Measurements from ENCODE around the gene FBXO5.
A peak's percentile ranks its signal among the peaks of the same experiment; 100 is the strongest.
"Not testable (repeated sequence)": the region's sequence is repeated elsewhere in the genome, so short reads cannot be mapped to it uniquely, and the experiment has no call there.

The FBXO5 gene

DNA sequence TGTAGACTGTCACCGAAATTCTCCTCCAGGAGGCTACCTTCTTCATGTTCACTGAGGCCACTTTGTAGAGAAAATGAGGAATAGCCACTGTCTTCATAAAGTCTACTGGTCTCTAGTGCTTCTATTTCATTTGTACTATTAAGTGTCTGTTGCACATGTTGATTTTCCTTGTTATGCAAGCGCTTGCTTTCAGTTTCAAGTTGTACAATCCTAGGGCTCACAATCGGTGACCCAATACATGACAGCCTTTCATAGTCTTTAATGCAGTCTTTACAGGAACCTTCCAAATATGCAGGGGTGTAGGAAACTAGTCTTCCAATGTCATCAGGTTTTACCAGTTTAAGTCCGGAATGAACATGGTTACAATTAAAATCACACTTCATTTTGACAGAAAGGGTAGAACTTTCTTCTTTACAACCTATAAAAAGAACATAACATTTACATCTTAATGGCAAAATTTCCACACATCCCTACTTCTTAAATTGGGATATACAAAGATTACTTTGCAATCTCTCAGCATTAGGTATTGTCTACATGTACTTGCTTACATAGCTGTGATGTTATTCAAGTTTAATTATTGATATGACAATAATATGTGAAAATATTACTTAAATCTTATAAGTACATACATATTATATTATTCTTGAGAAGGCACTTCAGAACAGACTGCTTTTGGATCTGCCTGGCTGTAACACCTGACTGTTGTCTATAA lies 7.5 kb downstream of the FBXO5 start:
- no peak for DNase-seq (ENCODE audit: low spot score)
- TF ChIP-seq, protein P1, sequence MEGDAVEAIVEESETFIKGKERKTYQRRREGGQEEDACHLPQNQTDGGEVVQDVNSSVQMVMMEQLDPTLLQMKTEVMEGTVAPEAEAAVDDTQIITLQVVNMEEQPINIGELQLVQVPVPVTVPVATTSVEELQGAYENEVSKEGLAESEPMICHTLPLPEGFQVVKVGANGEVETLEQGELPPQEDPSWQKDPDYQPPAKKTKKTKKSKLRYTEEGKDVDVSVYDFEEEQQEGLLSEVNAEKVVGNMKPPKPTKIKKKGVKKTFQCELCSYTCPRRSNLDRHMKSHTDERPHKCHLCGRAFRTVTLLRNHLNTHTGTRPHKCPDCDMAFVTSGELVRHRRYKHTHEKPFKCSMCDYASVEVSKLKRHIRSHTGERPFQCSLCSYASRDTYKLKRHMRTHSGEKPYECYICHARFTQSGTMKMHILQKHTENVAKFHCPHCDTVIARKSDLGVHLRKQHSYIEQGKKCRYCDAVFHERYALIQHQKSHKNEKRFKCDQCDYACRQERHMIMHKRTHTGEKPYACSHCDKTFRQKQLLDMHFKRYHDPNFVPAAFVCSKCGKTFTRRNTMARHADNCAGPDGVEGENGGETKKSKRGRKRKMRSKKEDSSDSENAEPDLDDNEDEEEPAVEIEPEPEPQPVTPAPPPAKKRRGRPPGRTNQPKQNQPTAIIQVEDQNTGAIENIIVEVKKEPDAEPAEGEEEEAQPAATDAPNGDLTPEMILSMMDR (IDR thresholded peaks at IDR 0.05; ENCODE audit: extremely low read depth, insufficient read depth, missing control alignments), result no peak
- in situ Hi-C loops (cut with MboI; ENCODE audit: low pct_unique_long_range_greater_than_20kb, low sequenced_read_pairs, unreplicated experiment), result no loop called here

DNA sequence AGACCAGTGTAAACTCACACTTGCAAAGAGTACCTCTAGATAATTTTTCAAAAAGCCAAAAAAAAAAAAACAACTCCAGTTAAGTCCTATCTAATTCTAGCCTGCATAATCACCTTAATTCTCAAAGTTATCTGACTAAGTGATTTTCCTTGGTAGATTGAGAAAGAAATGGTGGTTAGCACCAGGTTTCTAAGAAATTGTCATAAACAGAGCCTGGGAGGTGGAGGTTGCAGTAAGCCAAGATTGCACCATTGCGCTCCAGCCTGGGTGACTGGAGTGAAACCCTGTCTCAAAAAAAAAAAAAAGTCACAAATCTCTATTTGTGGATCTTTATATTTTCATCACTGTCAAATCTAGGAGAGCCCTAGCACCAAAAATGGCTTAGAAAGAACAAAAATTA lies 8.9 kb downstream of the FBXO5 start:
- TF ChIP-seq, protein P1 (IDR thresholded peaks at IDR 0.05; ENCODE audit: extremely low read depth, insufficient read depth, missing control alignments), result no peak
- DNase-seq (ENCODE audit: low spot score), result no peak

DNA sequence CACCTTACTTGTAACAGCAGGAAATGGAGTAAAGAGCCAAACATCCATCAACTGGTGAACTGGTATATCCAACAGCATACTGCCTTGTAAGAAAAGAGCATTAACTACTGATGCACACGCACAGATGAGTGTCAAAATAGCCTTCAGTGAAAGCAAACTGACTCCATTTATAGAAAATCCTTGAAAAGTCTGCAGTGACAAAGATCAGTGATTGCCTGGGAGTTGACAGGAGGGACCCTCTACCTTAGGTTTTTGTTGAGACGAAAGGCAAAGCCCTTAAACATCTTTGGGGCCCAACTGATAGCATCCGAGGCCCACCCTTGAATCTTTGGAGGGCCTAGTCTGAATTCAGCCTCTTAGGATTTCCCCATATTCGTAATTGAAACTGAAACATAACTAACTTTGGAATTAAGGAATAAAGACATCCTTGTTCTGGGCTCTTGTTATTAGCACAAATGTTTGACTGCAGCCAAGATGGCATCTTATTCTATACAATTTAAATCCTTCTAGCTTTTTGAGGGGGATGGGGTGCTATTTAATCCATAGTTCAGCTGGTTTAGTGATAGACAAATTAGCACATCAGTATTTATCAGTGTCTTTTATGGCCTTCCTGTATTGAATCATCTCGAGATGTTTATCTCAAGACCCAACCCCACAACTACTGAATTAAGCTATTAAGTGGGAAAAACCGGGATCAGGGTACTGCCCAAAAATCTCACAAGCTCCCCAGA lies 13.0 kb downstream of the FBXO5 start:
- in situ Hi-C loops (cut with MboI; ENCODE audit: low pct_unique_long_range_greater_than_20kb, low sequenced_read_pairs, unreplicated experiment), result no loop called here
- DNase-seq (ENCODE audit: low spot score), result no peak
- TF ChIP-seq, protein P1 (IDR thresholded peaks at IDR 0.05; ENCODE audit: extremely low read depth, insufficient read depth, missing control alignments), result no peak

More for the DNA sequence above, 8.9 kb downstream of the FBXO5 start:
- in situ Hi-C loops (cut with MboI; ENCODE audit: low pct_unique_long_range_greater_than_20kb, low sequenced_read_pairs, unreplicated experiment), result no loop called here

DNA sequence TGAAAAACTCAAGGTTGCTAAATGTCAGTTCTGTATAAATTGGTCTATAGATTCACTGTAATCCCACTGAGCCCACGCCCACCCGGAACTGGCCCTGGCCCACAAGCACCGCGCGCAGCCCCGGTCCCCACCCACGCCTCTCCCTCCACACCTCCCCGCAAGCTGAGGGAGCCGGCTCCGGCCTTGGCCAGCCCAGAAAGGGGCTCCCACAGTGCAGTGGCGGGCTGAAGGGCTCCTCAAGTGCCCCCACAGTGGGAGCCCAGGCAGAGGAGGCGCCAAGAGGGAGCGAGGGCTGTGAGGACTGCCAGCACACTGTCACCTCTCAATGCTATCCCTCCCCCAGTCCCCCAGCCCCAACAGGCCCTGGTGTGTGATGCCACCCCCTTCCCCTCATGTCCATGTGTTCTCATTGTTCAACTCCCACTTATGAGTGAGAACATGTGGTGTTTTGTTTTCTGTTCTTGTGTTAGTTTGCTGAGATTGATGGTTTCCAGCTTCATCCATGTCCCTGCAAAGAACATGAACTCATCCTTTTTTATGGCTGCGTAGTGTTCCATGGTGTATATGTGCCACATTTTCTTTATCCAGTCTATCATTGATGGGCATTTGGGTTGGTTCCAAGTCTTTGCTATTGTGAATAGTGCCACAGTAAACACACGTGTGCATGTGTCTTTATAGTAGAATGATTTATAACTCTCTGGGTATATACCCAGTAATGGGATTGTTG lies 16.5 kb downstream of the FBXO5 start:
- DNase-seq (ENCODE audit: low spot score); in situ Hi-C loops (cut with MboI; ENCODE audit: low pct_unique_long_range_greater_than_20kb, low sequenced_read_pairs, unreplicated experiment): not testable (repeated sequence)

DNA sequence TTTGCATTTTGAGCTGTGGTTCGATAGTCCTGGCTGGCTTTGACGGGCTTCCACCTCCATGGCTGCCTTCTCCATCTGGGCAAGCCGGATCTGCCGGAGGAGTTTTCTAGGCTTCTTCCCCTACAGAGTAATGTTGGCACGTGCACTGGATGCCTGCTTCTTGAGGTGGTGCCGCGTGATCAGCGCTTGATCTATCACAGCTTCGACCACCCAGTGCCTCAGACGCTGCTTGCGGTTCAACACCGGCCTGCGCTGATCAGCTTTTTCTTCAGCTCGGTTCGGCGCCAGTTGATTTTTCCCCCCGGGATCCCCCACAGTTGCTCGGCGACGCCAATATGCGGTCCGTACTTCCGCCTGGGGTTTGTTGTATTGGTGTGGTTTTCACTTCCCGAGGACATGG lies 23.5 kb downstream of the FBXO5 start:
- DNase-seq (ENCODE audit: low spot score), result no peak
- in situ Hi-C loops (cut with MboI; ENCODE audit: low pct_unique_long_range_greater_than_20kb, low sequenced_read_pairs, unreplicated experiment), result no loop called here
- TF ChIP-seq, protein P1 (IDR thresholded peaks at IDR 0.05; ENCODE audit: extremely low read depth, insufficient read depth, missing control alignments), result no peak

DNA sequence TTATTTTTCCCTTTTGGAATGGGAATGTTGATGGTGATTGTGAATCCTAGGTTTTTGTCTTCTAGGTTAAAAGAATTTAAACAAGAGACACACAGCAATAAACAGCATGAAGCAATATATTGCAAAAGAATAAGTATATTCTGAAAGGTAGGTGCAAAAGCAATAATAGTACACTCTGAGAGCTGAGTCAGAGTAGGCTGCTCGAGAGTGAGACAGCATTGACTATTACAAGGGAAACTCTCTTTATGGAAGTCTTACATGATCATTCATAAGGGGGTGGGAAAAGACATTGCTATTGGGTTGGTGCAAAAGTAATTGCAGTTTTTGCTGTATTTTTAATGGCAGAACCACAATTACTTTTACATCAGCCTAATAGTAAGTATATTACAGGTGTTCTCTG lies 25.0 kb downstream of the FBXO5 start:
- in situ Hi-C loops (cut with MboI; ENCODE audit: low pct_unique_long_range_greater_than_20kb, low sequenced_read_pairs, unreplicated experiment), result no loop called here
- DNase-seq (ENCODE audit: low spot score), result no peak
- TF ChIP-seq, protein P1 (IDR thresholded peaks at IDR 0.05; ENCODE audit: extremely low read depth, insufficient read depth, missing control alignments), result no peak

DNA sequence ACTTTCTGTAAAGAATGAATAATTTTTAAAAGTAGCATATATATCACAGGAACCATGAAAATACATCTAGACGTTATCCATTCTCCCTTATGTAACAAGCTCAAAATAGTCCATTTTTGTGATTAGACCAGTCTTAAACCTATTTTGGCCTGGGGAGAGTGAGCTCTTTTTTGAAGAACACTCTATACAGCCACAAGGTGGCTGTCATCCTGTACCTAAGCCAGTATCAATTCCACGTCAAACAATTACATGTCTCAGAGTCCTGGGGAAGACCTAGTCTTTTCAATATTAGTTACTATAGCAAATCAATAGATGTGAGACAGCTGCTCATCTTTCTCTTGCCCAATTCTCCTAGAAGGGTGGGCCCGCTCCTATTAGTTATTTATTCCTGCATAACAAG lies 28.4 kb downstream of the FBXO5 start:
- DNase-seq (ENCODE audit: low spot score), result no peak
- in situ Hi-C loops (cut with MboI; ENCODE audit: low pct_unique_long_range_greater_than_20kb, low sequenced_read_pairs, unreplicated experiment), result no loop called here

More for the DNA sequence above, 28.4 kb downstream of the FBXO5 start:
- TF ChIP-seq, protein P1 (IDR thresholded peaks at IDR 0.05; ENCODE audit: extremely low read depth, insufficient read depth, missing control alignments), result peak; percentile 25

Data from GM13977 (cell line).